GM23338 (cell line): Measurements from ENCODE around the gene TECPR2.

Source experiments
- CREB1 ChIP-seq: fragments of 250-450 bp; sonication (Bioruptor Pico); IDR thresholded peaks from 2 replicates; pipeline ENCODE4 v1.5.0; 2020; ENCODE audit warnings: low read depth, mild to moderate bottlenecking, moderate library complexity
- EZH2 ChIP-seq: fragments of 200-600 bp; sonication (generic); IDR thresholded peaks from one replicate; pipeline ENCODE4 v1.8.0; 2017; ENCODE audit warnings: antibody characterized with exemption, mild to moderate bottlenecking, low read depth; ENCODE audit not compliant: unreplicated experiment
- EZH2phosphoT487 ChIP-seq: fragments of 200-600 bp; sonication (generic); IDR thresholded peaks from one replicate; pipeline ENCODE4 v1.8.1; 2018; ENCODE audit warnings: antibody characterized with exemption; ENCODE audit not compliant: unreplicated experiment
- JUNB ChIP-seq: IDR thresholded peaks from one replicate; pipeline ENCODE4 v1.6.1; 2016; ENCODE audit warnings: antibody characterized with exemption; ENCODE audit not compliant: unreplicated experiment
- NANOG ChIP-seq: IDR thresholded peaks from 2 replicates; pipeline ENCODE4 v1.6.1; 2016; ENCODE audit warnings: antibody characterized with exemption, borderline replicate concordance
- POLR2AphosphoS5 ChIP-seq: IDR thresholded peaks from 2 replicates; pipeline ENCODE4 v1.6.1; 2016; ENCODE audit warnings: antibody characterized with exemption, low read depth
- STAT1 ChIP-seq: IDR thresholded peaks from one replicate; pipeline ENCODE4 v1.6.1; 2016; ENCODE audit warnings: antibody characterized with exemption; ENCODE audit not compliant: unreplicated experiment
- ZNF114 ChIP-seq: fragments of 250-450 bp; sonication (Bioruptor Pico); IDR thresholded peaks from 2 replicates; pipeline ENCODE4 v1.5.0; 2020; ENCODE audit warnings: mild to moderate bottlenecking, moderate library complexity
- ZNF331 ChIP-seq: fragments of 250-450 bp; sonication (Bioruptor Pico); IDR thresholded peaks from 2 replicates; pipeline ENCODE4 v1.5.0; 2020; ENCODE audit warnings: low read depth, mild to moderate bottlenecking, moderate library complexity
- TF ChIP-seq, protein P1 (sequence below), 2 experiments: fragments of 200-600 bp in 1 of 2; sonication (generic) in 1 of 2; conservative IDR thresholded peaks; 2 replicates each; pipeline versions ENCODE4 v1.5.1 to v1.6.1; 2016 to 2017; ENCODE audit warnings: antibody characterized with exemption in 2 of 2, low read depth in 2 of 2, mild to moderate bottlenecking in 2 of 2, moderate library complexity in 1 of 2
- TF ChIP-seq, protein P2 (sequence below): IDR thresholded peaks from one replicate; pipeline ENCODE4 v1.6.1; 2018; ENCODE audit warnings: antibody characterized with exemption; ENCODE audit not compliant: unreplicated experiment

DNA sequence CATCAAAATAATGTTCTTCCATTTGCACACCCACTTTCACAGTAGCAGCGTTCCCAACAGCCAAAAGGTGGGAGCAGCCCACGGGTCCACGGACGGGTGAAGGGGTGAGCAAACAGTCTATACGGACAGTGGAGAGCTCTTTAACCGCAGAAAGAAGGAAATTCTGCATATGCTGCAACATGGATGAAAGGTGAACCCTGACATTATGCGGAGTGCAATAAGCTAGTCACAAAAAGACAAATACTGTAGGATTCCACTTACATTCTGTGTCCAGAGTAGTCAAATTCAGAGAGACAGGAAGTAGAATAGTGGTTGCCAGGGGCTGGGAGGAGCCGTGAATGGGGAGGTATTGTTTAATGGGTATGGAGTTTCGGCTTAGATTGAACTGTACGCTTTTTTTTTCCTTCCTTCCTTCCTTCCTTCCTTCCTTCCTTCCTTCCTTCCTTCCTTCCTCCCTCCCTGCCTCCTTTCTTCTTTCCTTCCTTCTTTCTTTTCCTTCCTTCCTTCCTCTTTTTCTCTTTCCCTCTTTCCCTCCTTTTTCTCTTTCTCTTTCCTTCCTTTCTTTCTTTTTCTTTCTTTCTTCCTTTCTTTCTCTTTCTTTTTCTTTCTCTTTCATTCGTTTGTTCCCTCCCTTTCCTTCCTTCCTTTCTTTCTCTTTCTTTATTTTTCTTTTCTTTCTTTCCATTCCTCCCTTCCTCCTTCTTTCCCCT lies 162.6 kb downstream of the TECPR2 start:
- TF ChIP-seq, protein P1, sequence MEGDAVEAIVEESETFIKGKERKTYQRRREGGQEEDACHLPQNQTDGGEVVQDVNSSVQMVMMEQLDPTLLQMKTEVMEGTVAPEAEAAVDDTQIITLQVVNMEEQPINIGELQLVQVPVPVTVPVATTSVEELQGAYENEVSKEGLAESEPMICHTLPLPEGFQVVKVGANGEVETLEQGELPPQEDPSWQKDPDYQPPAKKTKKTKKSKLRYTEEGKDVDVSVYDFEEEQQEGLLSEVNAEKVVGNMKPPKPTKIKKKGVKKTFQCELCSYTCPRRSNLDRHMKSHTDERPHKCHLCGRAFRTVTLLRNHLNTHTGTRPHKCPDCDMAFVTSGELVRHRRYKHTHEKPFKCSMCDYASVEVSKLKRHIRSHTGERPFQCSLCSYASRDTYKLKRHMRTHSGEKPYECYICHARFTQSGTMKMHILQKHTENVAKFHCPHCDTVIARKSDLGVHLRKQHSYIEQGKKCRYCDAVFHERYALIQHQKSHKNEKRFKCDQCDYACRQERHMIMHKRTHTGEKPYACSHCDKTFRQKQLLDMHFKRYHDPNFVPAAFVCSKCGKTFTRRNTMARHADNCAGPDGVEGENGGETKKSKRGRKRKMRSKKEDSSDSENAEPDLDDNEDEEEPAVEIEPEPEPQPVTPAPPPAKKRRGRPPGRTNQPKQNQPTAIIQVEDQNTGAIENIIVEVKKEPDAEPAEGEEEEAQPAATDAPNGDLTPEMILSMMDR (conservative IDR thresholded peaks at IDR 0.05; ENCODE audit: low read depth in 2 of 2): no peak
- TF ChIP-seq EZH2 (no peak), POLR2AphosphoS5 (no peak), CREB1 (no peak), EZH2phosphoT487 (no peak), ZNF331 (CRISPR knock-in tag) (no peak), STAT1 (no peak), NANOG (no peak), ZNF114 (CRISPR knock-in tag) (no peak), JUNB (no peak)
- TF ChIP-seq, protein P2, sequence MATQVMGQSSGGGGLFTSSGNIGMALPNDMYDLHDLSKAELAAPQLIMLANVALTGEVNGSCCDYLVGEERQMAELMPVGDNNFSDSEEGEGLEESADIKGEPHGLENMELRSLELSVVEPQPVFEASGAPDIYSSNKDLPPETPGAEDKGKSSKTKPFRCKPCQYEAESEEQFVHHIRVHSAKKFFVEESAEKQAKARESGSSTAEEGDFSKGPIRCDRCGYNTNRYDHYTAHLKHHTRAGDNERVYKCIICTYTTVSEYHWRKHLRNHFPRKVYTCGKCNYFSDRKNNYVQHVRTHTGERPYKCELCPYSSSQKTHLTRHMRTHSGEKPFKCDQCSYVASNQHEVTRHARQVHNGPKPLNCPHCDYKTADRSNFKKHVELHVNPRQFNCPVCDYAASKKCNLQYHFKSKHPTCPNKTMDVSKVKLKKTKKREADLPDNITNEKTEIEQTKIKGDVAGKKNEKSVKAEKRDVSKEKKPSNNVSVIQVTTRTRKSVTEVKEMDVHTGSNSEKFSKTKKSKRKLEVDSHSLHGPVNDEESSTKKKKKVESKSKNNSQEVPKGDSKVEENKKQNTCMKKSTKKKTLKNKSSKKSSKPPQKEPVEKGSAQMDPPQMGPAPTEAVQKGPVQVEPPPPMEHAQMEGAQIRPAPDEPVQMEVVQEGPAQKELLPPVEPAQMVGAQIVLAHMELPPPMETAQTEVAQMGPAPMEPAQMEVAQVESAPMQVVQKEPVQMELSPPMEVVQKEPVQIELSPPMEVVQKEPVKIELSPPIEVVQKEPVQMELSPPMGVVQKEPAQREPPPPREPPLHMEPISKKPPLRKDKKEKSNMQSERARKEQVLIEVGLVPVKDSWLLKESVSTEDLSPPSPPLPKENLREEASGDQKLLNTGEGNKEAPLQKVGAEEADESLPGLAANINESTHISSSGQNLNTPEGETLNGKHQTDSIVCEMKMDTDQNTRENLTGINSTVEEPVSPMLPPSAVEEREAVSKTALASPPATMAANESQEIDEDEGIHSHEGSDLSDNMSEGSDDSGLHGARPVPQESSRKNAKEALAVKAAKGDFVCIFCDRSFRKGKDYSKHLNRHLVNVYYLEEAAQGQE: no peak
